NCI-H128 (cell line): Measurements from ENCODE around the gene COPZ1.
"Not testable (repeated sequence)": the region's sequence is repeated elsewhere in the genome, so short reads cannot be mapped to it uniquely, and the experiment has no call there.

ENCODE experiments used
- DNase-seq: peaks from one replicate; lab custom pipeline; 2025; ENCODE audit not compliant: unreplicated experiment; lab: John Stamatoyannopoulos, UW

The COPZ1 gene, protein sequence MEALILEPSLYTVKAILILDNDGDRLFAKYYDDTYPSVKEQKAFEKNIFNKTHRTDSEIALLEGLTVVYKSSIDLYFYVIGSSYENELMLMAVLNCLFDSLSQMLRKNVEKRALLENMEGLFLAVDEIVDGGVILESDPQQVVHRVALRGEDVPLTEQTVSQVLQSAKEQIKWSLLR

DNA sequence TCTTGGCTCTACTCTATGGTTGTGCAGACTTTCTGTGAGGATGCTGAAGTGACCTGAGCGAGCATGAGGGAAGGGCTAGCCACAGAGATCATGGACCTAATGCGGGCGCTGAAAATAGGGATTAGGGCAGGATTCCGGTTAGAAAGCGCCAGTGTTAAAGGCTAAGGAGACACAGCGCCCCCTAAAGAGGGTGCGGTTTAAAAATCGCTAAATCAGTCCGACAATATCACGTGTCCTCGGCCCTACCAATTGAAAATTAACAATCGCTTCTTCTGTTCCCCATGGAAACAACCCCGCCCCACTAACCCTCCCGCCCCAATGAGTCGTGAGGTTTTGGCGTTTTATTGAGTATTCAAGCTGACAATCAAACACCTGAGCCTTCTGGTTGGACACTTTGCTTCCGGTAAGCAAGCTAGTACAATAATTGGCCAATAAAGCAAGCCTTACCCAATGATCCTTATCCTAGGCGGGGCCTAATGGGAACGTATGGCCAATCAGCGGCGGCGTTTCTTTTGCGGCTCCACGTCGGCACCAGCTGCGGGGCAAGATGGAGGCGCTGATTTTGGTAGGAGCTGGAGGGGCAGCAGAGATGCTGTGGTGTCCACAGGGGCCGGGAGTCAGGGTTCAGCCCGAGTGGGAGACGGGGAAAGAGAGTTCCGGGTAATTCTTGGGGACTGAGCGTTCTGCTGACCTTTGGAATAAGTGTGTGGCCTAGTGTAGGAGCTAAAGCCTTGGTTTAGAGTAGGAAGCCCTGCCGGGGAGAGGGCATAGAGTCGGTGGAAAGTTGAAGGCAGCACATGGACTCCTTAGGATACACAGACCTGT lies at the start of gene COPZ1:
TSS of gene COPZ1 (plus strand) at position 515 of the 825 bp plus-strand sequence. CDS start at position 548, 33 bp downstream.
- peak; percentile 97 for DNase-seq

DNA sequence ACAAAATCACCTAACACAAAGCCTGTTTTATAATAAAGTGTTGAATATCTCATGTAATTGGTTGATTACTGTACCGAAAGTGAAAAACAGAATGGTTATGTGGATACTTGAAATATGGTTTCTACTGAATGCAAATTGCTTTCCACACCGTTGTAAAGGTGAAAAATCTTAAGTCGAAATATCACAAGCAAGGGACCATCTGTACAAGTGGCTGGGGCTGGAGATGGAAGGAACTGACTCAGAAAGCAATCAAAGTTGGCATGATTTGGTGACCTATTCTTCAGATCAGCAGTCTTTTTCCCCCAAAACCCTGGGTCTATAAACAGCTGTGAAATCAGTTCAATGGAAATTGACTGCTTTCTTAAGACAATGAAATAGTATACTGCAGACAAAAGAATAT lies 48.6 kb upstream of the COPZ1 start:
- no peak for DNase-seq

DNA sequence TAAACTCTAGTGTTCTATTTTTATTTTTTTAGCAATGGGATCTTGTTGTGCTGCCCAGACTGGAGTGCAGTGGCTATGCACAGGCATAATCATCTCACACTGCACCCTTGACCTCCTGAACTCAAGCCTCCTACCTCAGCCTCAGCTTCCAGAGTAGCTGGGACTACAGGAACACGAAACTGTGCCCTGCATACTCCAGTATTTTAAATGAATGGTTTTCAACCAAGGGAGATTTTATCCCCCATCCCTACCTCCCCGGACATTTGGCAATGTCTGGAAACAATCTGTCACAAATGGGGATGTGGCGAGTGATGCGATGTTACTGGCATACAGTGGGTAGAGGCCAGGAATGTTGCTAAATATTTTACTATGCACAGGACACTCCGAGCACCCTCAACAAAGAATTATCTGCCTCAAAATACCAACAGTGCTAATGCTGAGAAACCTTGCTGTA lies 47.1 kb upstream of the COPZ1 start:
- DNase-seq: no peak

DNA sequence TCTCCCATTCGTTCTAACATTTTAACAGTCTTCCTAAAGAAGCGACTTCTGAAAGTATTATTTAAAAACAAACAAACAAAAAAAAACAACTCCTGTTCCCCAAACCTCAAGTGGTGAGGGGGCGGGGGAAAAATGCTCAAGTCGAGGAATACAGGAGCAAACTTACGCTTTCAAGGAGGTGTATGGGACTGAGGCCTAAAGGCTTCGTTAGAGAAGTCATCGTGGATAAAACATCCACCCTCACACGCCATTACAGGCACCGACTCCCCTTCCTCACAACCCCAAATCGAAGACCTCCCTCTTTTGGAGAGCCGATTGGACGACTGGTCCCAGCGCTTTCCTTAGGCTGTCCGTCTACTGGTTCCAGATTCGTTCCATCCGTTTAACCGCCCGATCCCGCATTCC lies 45.7 kb upstream of the COPZ1 start:
- no peak for DNase-seq

DNA sequence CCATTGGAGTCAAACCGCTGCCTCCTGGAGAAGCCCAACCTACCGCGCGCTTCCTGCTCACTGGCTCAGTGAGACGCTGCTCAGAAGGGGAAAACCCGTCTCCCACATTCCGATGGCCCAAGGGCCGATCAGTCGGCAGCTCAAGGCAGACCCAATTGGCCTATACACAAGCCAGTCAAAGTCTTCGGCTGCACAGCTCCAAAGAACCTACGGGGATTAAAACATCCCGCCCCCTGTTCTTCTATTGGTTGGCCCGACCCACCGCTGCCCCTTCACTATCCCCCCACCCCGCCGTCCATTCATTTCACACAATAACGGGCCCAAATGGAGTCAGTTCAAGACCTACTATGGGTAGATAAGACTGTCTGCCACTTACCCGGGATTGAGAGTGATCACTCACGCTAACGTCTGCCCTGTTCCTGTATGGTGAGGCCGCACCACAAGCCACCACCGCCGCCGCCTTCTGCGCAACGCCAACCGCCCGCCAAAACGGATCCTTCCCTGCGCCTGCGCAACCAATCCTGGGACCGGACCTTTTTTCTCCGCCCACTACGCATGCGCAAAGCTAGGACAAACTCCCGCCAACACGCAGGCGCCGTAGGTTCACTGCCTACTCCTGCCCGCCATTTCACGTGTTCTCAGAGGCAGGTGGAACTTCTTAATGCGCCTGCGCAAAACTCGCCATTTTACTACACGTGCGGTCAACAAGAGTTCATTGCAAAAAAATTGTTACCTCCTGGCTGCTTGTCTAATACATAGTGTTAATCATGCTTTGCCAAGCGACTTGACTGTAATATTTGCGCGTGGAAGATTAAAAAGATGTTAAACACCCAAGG lies 45.1 kb upstream of the COPZ1 start, which contains the start of gene CBX5:
TSS of gene CBX5 (minus strand) at position 491 of the 836 bp plus-strand sequence. CDS start 22,472 bp downstream, outside the sequence.
- peak; percentile 99 for DNase-seq

DNA sequence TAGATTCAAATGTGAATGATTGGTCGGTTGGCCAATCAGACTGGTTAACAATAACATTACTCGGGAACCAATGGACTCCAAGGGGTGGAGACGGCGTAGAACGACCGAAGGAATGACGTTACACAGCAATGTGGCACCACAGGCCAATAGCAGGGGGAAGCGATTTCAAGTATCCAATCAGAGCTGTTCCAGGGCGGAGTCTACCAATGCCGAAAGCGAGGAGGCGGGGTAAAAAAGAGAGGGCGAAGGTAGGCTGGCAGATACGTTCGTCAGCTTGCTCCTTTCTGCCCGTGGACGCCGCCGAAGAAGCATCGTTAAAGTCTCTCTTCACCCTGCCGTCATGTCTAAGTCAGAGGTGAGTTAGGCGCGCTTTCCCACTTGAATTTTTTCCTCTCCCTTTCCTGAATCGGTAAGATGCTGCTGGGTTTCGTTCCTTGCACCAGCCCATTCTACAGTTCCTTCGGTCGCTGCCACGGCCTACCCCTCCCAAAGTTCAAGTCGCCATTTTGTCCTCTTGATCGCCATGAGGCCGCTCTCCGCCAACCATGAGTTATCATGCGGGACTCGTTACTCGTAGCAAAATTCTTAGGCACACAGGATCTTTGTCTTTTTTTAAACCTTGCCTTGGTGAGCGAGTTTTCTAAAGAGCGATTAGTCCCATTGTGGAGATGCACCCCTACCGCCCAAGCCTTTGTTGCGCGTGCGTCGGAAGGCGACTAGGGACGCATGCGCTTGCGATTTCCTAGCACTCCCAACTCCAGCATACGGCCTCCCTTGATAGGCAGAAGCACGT lies 44.3 kb upstream of the COPZ1 start, which contains the start of gene HNRNPA1:
TSS of gene HNRNPA1 (plus strand) at position 259 of the 793 bp plus-strand sequence. CDS start at position 341, 82 bp downstream.
- peak; percentile 98 for DNase-seq

DNA sequence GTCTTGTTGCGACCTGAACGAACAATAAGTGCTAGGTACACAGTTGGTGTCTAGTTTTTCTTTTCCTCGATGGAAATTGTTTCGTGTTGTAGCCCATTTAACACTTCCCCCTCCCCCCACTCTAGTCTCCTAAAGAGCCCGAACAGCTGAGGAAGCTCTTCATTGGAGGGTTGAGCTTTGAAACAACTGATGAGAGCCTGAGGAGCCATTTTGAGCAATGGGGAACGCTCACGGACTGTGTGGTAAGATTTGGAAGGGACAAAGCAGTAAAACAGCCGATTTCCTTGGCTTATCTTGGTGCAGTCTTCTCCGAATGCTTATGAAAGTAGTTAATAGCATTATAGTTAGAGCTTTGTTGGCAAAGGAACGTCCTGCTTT lies 43.7 kb upstream of the COPZ1 start:
- DNase-seq: not testable (repeated sequence)

DNA sequence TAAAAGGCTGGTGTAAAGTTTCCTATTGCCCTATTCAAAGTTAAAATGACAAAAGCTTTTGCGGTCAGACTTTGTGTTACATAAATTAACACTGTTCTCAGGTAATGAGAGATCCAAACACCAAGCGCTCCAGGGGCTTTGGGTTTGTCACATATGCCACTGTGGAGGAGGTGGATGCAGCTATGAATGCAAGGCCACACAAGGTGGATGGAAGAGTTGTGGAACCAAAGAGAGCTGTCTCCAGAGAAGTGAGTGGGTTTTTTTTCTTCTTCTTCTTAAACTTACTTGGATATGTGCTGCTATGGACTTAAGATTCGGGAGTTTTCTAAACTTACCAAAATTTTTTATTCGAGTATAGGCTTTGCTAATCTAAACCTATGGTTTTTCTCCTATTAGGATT lies 43.2 kb upstream of the COPZ1 start:
- not testable (repeated sequence) for DNase-seq

DNA sequence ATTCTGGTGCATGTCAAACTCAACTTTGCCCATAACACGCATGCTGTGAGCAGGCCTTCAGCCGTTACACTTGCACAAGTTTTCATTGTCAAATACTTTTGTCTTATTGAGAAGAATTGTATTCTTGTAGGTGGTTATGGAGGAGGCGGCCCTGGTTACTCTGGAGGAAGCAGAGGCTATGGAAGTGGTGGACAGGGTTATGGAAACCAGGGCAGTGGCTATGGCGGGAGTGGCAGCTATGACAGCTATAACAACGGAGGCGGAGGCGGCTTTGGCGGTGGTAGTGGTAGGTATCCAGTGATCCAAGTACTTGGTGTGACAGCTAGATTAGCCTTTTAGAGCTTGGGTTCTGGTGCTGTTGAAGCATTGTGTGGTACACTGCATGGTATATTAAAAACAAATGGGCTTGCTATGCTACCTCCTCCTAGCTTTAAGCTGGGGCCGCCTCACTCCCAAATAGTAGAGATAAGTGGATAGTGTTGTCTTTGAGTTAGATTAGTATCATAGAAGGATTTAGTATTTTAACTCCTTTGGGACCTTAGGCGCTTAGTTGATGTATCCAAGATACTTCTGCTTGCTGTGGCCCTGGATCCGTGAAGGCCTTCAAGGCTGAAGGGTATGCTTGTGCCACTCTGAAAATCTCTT lies 41.9 kb upstream of the COPZ1 start:
- no peak for DNase-seq

DNA sequence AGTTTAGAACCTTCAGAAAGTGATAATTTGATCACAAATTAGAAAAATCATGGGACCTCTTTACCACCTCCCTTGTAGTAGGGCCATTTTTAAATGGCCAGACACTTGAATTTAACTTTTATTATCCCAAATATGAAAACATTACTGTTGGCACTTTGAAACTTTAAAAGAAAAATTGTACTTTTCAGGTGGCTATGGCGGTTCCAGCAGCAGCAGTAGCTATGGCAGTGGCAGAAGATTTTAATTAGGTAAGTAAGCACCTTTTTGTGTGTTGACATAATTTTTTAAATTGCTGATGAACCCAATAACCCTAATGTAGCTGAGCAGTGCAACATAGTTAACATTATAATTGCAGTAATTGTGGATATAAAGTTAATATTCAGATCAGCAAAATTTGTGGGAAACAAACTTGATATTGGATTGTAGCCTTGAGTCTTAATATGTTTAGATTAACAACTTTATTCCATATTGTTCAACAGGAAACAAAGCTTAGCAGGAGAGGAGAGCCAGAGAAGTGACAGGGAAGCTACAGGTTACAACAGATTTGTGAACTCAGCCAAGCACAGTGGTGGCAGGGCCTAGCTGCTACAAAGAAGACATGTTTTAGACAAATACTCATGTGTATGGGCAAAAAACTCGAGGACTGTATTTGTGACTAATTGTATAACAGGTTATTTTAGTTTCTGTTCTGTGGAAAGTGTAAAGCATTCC lies 40.7 kb upstream of the COPZ1 start:
- DNase-seq: not testable (repeated sequence)

DNA sequence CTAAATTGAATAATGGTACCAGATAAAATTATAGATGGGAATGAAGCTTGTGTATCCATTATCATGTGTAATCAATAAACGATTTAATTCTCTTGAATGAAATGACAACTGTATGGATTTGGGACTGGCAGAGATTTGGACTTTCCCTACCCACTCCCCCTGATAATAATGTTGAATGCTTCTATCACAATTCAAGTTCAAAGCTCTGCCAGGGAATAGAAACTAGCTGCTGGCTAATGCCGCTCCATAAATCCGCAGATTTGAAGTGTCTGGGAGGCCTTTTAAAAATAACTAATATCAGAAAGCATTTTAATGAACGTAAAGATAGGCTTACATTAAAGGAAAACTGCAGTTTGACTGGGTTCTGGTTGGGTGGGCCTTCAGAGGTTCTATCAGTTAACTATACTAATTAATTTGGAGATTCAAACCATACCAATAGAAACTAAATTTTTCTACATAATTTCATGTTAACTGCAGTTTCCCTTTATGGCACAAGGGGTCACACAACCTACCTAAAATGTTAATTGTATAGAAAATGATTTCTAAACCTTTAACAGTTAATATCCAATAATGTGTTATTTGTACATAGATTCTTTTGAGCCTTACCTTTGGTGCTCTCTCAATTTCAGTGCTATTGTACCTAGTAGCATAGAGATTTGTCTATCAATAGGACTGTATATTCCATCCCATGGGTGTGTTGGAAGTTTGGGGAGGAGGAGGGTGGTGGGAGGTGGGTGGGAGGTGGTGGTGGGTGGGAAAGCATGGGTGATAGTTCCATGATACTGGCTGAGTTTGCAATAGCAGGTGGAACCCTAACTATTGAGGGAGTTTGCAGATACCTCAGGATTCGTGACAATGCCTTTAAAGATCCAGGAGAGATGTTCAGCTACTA lies 39.5 kb upstream of the COPZ1 start:
- DNase-seq: no peak

DNA sequence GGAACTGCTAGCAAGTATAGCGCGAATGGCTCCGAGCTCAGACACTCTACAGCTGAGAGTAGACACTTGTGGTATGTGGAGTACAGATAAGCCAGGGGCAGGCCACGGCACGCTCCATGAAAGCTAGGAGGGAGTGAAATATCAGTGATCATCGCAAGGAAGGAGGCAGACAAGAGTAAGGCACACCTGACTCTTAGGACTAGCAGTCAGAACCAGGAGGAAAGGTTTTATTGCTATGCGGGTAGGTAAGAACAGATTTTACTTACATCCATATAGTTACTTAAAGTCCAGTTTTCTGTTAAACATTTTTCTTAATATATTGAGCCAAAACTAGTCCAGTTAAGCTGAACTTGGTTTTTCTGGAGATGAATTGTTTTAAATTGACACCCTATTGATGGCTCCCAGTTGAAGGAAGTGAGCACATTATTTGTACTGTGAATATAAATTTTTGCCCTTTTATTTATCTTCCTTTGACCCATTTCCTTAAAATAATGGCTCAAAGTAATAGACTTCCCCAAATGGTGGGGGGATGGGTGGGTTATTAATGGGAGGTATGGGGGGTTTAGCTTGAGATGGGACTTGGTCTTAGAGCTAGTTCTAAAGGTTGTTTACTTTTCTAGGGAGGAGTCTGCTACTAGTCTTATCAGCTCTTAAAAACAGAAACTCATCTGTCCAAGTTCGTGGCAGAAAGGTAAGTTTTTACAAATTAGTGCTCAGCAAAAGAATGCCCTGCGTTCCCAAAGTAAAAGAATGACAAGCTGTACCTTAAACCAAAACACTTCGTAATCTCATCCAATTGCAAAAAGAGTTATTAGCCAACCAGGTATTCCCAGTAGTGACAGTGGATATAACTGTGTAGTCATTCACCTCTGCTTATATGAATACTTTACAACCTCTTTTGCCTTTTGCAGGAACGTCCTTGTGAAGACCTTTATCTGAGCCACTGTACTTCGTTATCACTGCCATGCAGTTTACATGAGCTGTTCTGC lies 38.6 kb upstream of the COPZ1 start:
- DNase-seq: no peak

DNA sequence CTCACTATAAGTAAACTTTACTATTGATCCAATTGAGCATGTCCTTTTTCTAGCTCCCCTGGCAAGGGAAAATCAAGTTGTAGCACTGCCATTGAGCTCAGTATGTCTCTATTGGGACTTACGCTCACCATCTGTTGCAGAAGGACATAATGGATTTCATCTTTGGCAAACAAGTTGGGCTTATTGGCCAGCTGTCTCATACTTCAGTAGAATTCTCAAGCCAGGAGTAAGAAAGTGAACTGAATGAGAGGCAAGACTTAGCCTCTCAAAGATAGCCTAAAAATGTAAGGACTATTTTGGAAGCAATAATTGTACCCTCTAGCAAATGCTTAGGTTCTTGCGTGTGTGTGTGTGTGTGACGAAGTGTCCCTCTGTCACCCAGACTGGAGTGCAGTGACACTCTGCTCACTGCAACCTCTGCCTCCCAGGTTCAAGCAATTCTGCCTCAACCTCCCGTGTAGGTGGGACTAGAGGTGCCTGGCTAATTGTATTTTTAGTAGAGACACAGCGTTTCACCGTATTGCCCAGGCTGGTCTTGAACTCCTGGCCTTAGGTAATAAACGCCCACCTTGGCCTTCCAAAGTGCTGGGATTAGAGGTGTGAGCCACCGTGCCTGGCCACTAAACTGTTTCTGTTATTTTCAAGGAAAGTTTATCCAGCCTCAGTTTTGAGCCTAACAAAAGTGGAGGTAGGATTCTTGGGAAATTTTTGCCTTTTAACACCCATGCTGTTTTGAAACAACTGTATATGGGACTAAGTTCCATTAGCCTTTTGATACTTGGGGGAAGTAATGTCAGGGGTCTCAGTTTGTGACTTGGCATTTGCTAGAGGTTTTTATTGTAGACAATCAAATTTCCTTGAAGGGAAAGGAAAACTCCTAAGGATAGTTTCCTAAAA lies 37.4 kb upstream of the COPZ1 start:
- no peak for DNase-seq

DNA sequence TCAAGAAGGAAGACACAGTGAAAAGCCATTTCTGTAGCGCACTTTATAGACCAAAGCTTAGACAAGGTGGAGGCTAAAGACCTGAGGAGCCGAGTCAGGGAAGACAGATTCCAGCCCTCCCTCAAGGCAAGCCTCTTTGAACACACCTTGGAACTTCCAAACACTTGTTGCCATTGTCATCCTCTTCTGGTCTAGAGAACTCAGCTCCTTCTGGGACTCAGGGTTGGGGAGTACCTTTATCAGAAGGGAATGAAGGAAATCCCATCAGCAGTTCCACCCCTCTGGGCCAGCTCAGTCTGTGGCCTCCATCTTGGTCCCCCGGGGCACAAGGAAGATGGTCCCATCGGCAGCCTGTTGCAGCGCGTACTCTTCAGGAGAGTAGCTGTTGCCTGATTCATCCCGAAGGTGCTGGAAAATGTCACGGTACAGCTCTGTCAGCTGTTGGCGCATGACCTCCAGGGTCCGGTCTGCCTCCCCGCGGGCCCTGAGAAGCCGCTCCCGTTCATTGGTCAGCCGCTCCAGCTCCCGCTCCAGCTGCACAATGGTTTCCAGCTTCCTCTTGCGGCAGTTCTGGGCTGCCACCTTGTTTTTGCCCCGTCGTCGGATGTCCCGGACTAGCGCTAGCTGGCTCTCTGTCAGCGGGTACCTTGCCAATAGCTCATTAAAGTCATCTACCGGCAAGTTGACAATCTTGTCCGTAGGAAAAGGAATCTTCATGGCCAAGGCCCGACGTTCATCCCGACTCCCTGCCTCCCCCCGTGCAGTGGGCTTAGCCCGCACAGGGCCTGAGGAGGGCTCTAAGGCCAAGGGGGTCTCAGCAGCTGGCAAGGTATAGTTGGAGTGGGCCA lies 32.6 kb upstream of the COPZ1 start:
- DNase-seq: no peak

DNA sequence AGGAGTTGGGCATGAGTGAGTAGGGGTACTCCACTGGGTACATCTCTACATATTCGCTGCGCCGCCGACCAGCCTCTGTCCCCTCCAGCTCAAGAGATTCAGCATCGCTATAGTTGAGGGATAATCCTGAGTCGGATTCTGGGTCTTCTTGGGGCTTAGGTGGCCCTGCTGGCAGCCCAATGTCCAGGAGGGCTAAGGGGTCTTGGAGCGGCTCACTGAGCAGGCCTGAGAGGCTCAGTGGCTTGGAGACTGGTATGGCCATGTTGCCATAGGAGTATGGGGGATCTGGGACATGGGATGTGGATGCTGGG lies 32.0 kb upstream of the COPZ1 start:
- no peak for DNase-seq
